Hippocampal formation (tissue), 2 donors: Measurements from ENCODE around the gene HOTAIR.

Experiments used
- DNase-seq, 2 donors: peaks; one replicate each; lab custom pipeline; 2025; lab: John Stamatoyannopoulos, UW

Gene HOTAIR

GRCh38 chr12:53928054-53928835, 46.5 kb downstream of the HOTAIR start:
- no peak for DNase-seq

GRCh38 chr12:53927220-53928029, 47.3 kb downstream of the HOTAIR start:
- DNase-seq, result no peak

GRCh38 chr12:53924521-53925405, 50.0 kb downstream of the HOTAIR start:
- DNase-seq, result no peak

GRCh38 chr12:53916788-53917655, 57.7 kb downstream of the HOTAIR start:
- no peak for DNase-seq
